Measurements from ENCODE around the gene RAPGEF4.
"Not testable (repeated sequence)": the region's sequence is repeated elsewhere in the genome, so short reads cannot be mapped to it uniquely, and the experiment has no call there.

The RAPGEF4 gene

DNA sequence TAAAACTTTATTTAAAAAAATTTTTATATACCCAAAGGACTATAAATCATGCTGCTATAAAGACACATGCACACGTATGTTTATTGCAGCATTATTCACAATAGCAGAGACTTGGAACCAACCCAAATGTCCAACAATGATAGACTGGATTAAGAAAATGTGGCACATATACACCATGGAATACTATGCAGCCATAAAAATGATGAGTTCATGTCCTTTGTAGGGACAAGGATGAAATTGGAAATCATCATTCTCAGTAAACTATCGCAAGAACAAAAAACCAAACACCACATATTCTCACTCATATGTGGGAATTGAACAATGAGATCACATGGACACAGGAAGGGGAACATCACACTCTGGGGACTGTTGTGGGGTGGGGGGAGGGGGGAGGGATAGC is 358.0 kb downstream of the RAPGEF4 start:
- DNase-seq (ENCODE audit: low read depth in 2 of 2), result not testable (repeated sequence)

- DNase-seq (ENCODE audit: low read depth in 2 of 2), result no peak
Observed at GRCh38 chr2:173094731-173095130, 359.1 kb downstream of the RAPGEF4 start.

DNA sequence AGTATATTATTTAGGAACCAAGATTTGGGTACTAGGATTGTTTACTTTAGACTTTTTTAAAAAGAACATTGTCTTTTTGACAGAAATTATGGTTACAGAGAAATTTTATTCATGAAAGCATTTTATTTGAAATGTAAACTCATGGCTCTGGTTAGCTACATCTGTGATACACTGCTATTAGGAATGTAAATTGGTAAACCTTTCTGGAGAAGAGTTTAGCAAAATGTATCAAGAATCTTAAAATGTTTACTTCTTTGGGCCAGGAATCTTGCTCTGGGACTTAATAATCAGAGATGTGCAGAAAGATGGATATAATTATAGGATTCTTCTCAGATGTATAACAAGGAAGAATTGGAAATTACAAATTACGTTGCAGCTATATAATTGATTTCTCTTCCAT is 359.7 kb downstream of the RAPGEF4 start:
- DNase-seq (ENCODE audit: low read depth in 2 of 2), result no peak

GRCh38 chr2:173099271-173099670 is 363.6 kb downstream of the RAPGEF4 start:
- DNase-seq (ENCODE audit: low read depth in 2 of 2), result no peak

- DNase-seq (ENCODE audit: low read depth in 2 of 2), result no peak
Observed at GRCh38 chr2:173099804-173100203, 364.2 kb downstream of the RAPGEF4 start.

GRCh38 chr2:173101687-173102086 is 366.0 kb downstream of the RAPGEF4 start:
- DNase-seq (ENCODE audit: low read depth in 2 of 2), result no peak

Measured in stimulated activated CD8-positive, alpha-beta memory T cell treated with anti-CD3 and anti-CD28 coated beads, Interleukin-2, amount 100 ng/mL, for 48 hours (primary cell).